HG02588 (cell line): ENCODE results near the gene DCDC2B.
"Not testable (repeated sequence)": the region's sequence is repeated elsewhere in the genome, so short reads cannot be mapped to it uniquely, and the experiment has no call there.

Source experiments
- ATAC-seq: cut with Tn5 transposase; IDR thresholded peaks from one replicate; pipeline ENCODE4 v1.9.1; 2021; ENCODE audit warnings: mild to moderate bottlenecking, moderate library complexity; ENCODE audit not compliant: unreplicated experiment

The DCDC2B gene

GRCh38 chr1:32255072-32256071, 46.5 kb downstream of the DCDC2B start:
- ATAC-seq, result no peak

GRCh38 chr1:32256473-32257226, 47.8 kb downstream of the DCDC2B start:
- no peak for ATAC-seq

GRCh38 chr1:32257227-32257508, 48.3 kb downstream of the DCDC2B start:
- ATAC-seq, result no peak

- ATAC-seq, result not testable (repeated sequence)
These were observed 54.3 kb downstream of the DCDC2B start for GRCh38 chr1:32263236-32263593.

- ATAC-seq, result no peak
These were observed 54.9 kb downstream of the DCDC2B start for GRCh38 chr1:32263744-32264143.
